GM19240 (cell line): ENCODE results near the gene SIRT7.

Experiments used
- DNase-seq: peaks from one replicate; pipeline ENCODE4 v3.0.0; 2011; ENCODE audit warnings: low spot score; ENCODE audit not compliant: insufficient read length

The SIRT7 gene

GRCh38 chr17:81905993-81906392, 12.0 kb downstream of the SIRT7 start:
- no peak for DNase-seq

GRCh38 chr17:81905424-81905875, 12.5 kb downstream of the SIRT7 start:
- no peak for DNase-seq

- DNase-seq: no peak
Observed at GRCh38 chr17:81904600-81905423, 13.2 kb downstream of the SIRT7 start.

GRCh38 chr17:81903896-81904599, 13.9 kb downstream of the SIRT7 start:
- no peak for DNase-seq

GRCh38 chr17:81903415-81903831, 14.6 kb downstream of the SIRT7 start:
- no peak for DNase-seq

GRCh38 chr17:81902653-81903414, 15.1 kb downstream of the SIRT7 start:
- DNase-seq: no peak

GRCh38 chr17:81902023-81902652, 15.8 kb downstream of the SIRT7 start, which contains the start of gene NPB:
Gene NPB, plus strand, starts transcription at chr17:81902238. Its CDS starts 40 bp downstream, at chr17:81902278.
- DNase-seq: no peak

- no peak for DNase-seq
Observed at GRCh38 chr17:81901167-81902022, 16.6 kb downstream of the SIRT7 start.

GRCh38 chr17:81900181-81900820, 17.7 kb downstream of the SIRT7 start:
- no peak for DNase-seq

GRCh38 chr17:81899514-81900166, 18.3 kb downstream of the SIRT7 start:
- DNase-seq: no peak

GRCh38 chr17:81898885-81899284, 19.1 kb downstream of the SIRT7 start:
- DNase-seq: no peak

GRCh38 chr17:81898029-81898866, 19.7 kb downstream of the SIRT7 start:
- DNase-seq: no peak

GRCh38 chr17:81895400-81895799, 22.6 kb downstream of the SIRT7 start:
- DNase-seq: no peak

GRCh38 chr17:81891303-81891552, 26.7 kb downstream of the SIRT7 start:
- no peak for DNase-seq

GRCh38 chr17:81890447-81891302, 27.3 kb downstream of the SIRT7 start:
- DNase-seq: no peak

- DNase-seq: no peak
Observed at GRCh38 chr17:81889602-81890001, 28.4 kb downstream of the SIRT7 start.

GRCh38 chr17:81888988-81889595, 28.9 kb downstream of the SIRT7 start:
- no peak for DNase-seq
